HepG2 (cell line): ENCODE measurements around the gene TTPAL. TPM values are rescaled to one million over a fixed set of nuclear protein-coding genes. Genes with fewer than 3 reads are reported as not detected.

ENCODE experiments used
- BATF2 ChIP-seq: sonication (generic); formaldehyde crosslinking; IDR thresholded peaks from 2 replicates; pipeline ENCODE4 v1.8.0; 2022; ENCODE audit warnings: mild to moderate bottlenecking, missing genetic modification reagents, moderate library complexity
- BCL6 ChIP-seq: IDR thresholded peaks from 2 replicates; pipeline ENCODE4 v1.6.1; 2016; ENCODE audit warnings: missing genetic modification reagents, missing compliant biosample characterization
- CBX5 ChIP-seq: sonication (generic); formaldehyde crosslinking; IDR thresholded peaks from 2 replicates; pipeline ENCODE4 v1.4.0; 2020; ENCODE audit warnings: missing genetic modification reagents, borderline replicate concordance
- CENPBD1 ChIP-seq: sonication (generic); formaldehyde crosslinking; IDR thresholded peaks from 2 replicates; pipeline ENCODE4 v1.8.0; 2022; ENCODE audit warnings: missing genetic modification reagents, low read depth, mild to moderate bottlenecking, borderline replicate concordance
- EEA1 ChIP-seq: sonication (generic); formaldehyde crosslinking; IDR thresholded peaks from 2 replicates; pipeline ENCODE4 v1.5.1; 2020; ENCODE audit warnings: mild to moderate bottlenecking, missing genetic modification reagents, borderline replicate concordance
- ETV5 ChIP-seq: IDR thresholded peaks from 2 replicates; pipeline ENCODE4 v1.6.1; 2018; ENCODE audit warnings: missing biosample characterization, missing genetic modification reagents, inconsistent platforms, borderline replicate concordance
- HNRNPUL1 ChIP-seq: fragments of 200-400 bp; formaldehyde crosslinking; IDR thresholded peaks from 2 replicates; pipeline ENCODE4 v1.6.1; 2017; ENCODE audit warnings: low read depth, mild to moderate bottlenecking, low read length, moderate library complexity
- MEIS2 ChIP-seq: sonication (generic); formaldehyde crosslinking; IDR thresholded peaks from 2 replicates; pipeline ENCODE4 v1.9.0; 2021; ENCODE audit warnings: mild to moderate bottlenecking, missing genetic modification reagents
- MTERF4 ChIP-seq: sonication (generic); formaldehyde crosslinking; IDR thresholded peaks from 2 replicates; pipeline ENCODE4 v1.8.0; 2023; ENCODE audit warnings: mild to moderate bottlenecking, missing genetic modification reagents
- PBX3 ChIP-seq: sonication (generic); formaldehyde crosslinking; IDR thresholded peaks from 2 replicates; pipeline ENCODE4 v1.8.1; 2023; ENCODE audit warnings: missing genetic modification reagents, inconsistent platforms, borderline replicate concordance
- POGK ChIP-seq: sonication (generic); formaldehyde crosslinking; conservative IDR thresholded peaks from 2 replicates; pipeline ENCODE4 v1.8.0; 2022; ENCODE audit warnings: mild to moderate bottlenecking, moderate library complexity, missing genetic modification reagents
- PRPF4 ChIP-seq: fragments of 200-400 bp; formaldehyde crosslinking; IDR thresholded peaks from 2 replicates; pipeline ENCODE4 v1.6.1; 2016; ENCODE audit warnings: low read length, low read depth; ENCODE audit not compliant: poor library complexity, severe bottlenecking
- RBM39 ChIP-seq: fragments of 200-400 bp; formaldehyde crosslinking; IDR thresholded peaks from one replicate; pipeline ENCODE4 v1.6.1; 2018; ENCODE audit warnings: antibody characterized with exemption, mild to moderate bottlenecking, low read depth, low read length; ENCODE audit not compliant: poor library complexity, severe bottlenecking
- SETDB1 ChIP-seq: sonication (generic); formaldehyde crosslinking; IDR thresholded peaks from 2 replicates; pipeline ENCODE4 v1.5.1; 2020; ENCODE audit warnings: missing genetic modification reagents, mild to moderate bottlenecking, borderline replicate concordance
- SP5 ChIP-seq: IDR thresholded peaks from 2 replicates; pipeline ENCODE4 v1.6.1; 2016; ENCODE audit warnings: low read depth, borderline replicate concordance
- ZNF333 ChIP-seq: sonication (generic); formaldehyde crosslinking; IDR thresholded peaks from 2 replicates; pipeline ENCODE4 v1.4.0; 2020; ENCODE audit warnings: mild to moderate bottlenecking, missing genetic modification reagents, borderline replicate concordance
- ZNF670 ChIP-seq: sonication (generic); formaldehyde crosslinking; IDR thresholded peaks from 2 replicates; pipeline ENCODE4 v1.8.0; 2022; ENCODE audit warnings: mild to moderate bottlenecking, missing genetic modification reagents, borderline replicate concordance
- ZNF687 ChIP-seq: sonication (generic); formaldehyde crosslinking; IDR thresholded peaks from 2 replicates; pipeline ENCODE4 v1.5.1; 2020; ENCODE audit warnings: mild to moderate bottlenecking, missing genetic modification reagents, moderate library complexity
- ZNF780A ChIP-seq: sonication (generic); formaldehyde crosslinking; IDR thresholded peaks from 2 replicates; pipeline ENCODE4 v1.8.0; 2022; ENCODE audit warnings: mild to moderate bottlenecking, missing genetic modification reagents, moderate library complexity
- polyA plus RNA-seq, 8 experiments: library from polyadenylated mRNA; depleted of rRNA in 3 of 8; stranded (reverse) in 7 of 8; unstranded in 1 of 8; fragments of >200 nt; fragmentation: Illumina TruSeq in 4 of 8; extraction: Trizol in 4 of 8; gene quantifications; 2 replicates each; pipeline versions ENCODE4 v1.2.1 to v1.2.3, GENCODE V29; 2011 to 2016; ENCODE audit warnings: low read depth in 4 of 8, missing spikeins in 1 of 8, mixed read lengths in 1 of 8; ENCODE audit not compliant: insufficient read depth in 1 of 8
- total RNA-seq, 5 experiments: library from RNA; depleted of rRNA; stranded (reverse); fragments of >200 nt; fragmentation: Illumina TruSeq; extraction: Trizol; gene quantifications; 2 replicates each; pipeline ENCODE4 v1.2.3, GENCODE V29; 2016; ENCODE audit warnings: low read depth in 1 of 5

TTPAL gene
- total and polyA plus RNA-seq, 2 of the 13 experiments (the other 11 are each of a cell fraction or from before 2014, with no cell fraction given), result 4.3 to 18.8 TPM

GRCh38 chr20:44450903-44451450 lies 24.7 kb upstream of the TTPAL start (continued):
- TF ChIP-seq BATF2 (CRISPR knock-in tag), result no peak
- no peak for TF ChIP-seq MEIS2 (CRISPR knock-in tag)
- TF ChIP-seq PRPF4, result no peak
- TF ChIP-seq PBX3 (CRISPR knock-in tag), result no peak
- no peak for TF ChIP-seq RBM39
- no peak for TF ChIP-seq MTERF4 (CRISPR knock-in tag)
- no peak for TF ChIP-seq ZNF670 (CRISPR knock-in tag)
- TF ChIP-seq EEA1 (CRISPR knock-in tag), result no peak
- peak; percentile 69; the same call in 1 of the 2 replicates for TF ChIP-seq ZNF333 (CRISPR knock-in tag)
- TF ChIP-seq CENPBD1, result no peak
- TF ChIP-seq BCL6, result no peak
- TF ChIP-seq POGK (CRISPR knock-in tag), result 0 out of 2 replicates have a peak, but pooled peaks have one; percentile 19
- no peak for TF ChIP-seq CBX5 (CRISPR knock-in tag)
- TF ChIP-seq ETV5 (CRISPR knock-in tag), result no peak
- peak; percentile 71 for TF ChIP-seq ZNF687 (CRISPR knock-in tag)
- no peak for TF ChIP-seq ZNF780A (CRISPR knock-in tag)
- no peak for TF ChIP-seq SETDB1
- no peak for TF ChIP-seq HNRNPUL1
- no peak for TF ChIP-seq SP5 (CRISPR knock-in tag)
